Trophoblast cell (in vitro differentiated cells and primary cell): Measurements from ENCODE around the gene NDUFB6.
A peak's percentile ranks its signal among the peaks of the same experiment; 100 is the strongest.

Experiments used
- DNase-seq, 2 donors: peaks; one replicate each; pipeline ENCODE4 v3.0.0-alpha.2; 2016
- H2AFZ ChIP-seq: 2 replicates; pipeline ENCODE4 v1.6.1; 2013; ENCODE audit warnings: low read length, moderate library complexity, mild to moderate bottlenecking; ENCODE audit not compliant: insufficient read depth, poor library complexity
- H2AK5ac ChIP-seq: 2 replicates; pipeline ENCODE4 v1.6.1; 2013; ENCODE audit warnings: mild to moderate bottlenecking, low read length
- H2BK120ac ChIP-seq: 2 replicates; pipeline ENCODE4 v1.6.1; 2013; ENCODE audit warnings: low read length, mild to moderate bottlenecking, moderate library complexity; ENCODE audit not compliant: insufficient read depth, poor library complexity
- H2BK12ac ChIP-seq: 2 replicates; pipeline ENCODE4 v1.6.1; 2013; ENCODE audit warnings: mild to moderate bottlenecking, low read length, moderate library complexity
- H2BK5ac ChIP-seq: 2 replicates; pipeline ENCODE4 v1.6.1; 2013; ENCODE audit warnings: low read length, low read depth, moderate library complexity, mild to moderate bottlenecking; ENCODE audit not compliant: poor library complexity
- H3K14ac ChIP-seq: 2 replicates; pipeline ENCODE4 v1.6.1; 2013; ENCODE audit warnings: mild to moderate bottlenecking, low read length
- H3K18ac ChIP-seq: 2 replicates; pipeline ENCODE4 v1.6.1; 2013; ENCODE audit warnings: mild to moderate bottlenecking, low read length
- H3K23ac ChIP-seq: 2 replicates; pipeline ENCODE4 v1.6.1; 2013; ENCODE audit warnings: low read length
- H3K27ac ChIP-seq: 2 replicates; pipeline ENCODE4 v1.5.1; 2013; ENCODE audit warnings: low read depth, mild to moderate bottlenecking, inconsistent platforms, low read length, moderate library complexity
- H3K27me3 ChIP-seq: 2 replicates; pipeline ENCODE4 v1.6.1; 2013; ENCODE audit warnings: inconsistent platforms, mild to moderate bottlenecking, low read length, moderate library complexity; ENCODE audit not compliant: insufficient read depth
- H3K36me3 ChIP-seq, 2 experiments: 1 replicate in 1 of 2; 2 replicates in 1 of 2; pipeline ENCODE4 v1.6.1; 2013; ENCODE audit warnings: low read length in 2 of 2, mild to moderate bottlenecking in 2 of 2, moderate library complexity in 1 of 2; ENCODE audit not compliant: insufficient read depth in 2 of 2, control insufficient read depth in 1 of 2
- H3K4ac ChIP-seq: 2 replicates; pipeline ENCODE4 v1.6.1; 2013; ENCODE audit warnings: low read depth, mild to moderate bottlenecking, low read length, moderate library complexity
- H3K4me1 ChIP-seq, 2 experiments: 1 replicate in 1 of 2; 2 replicates in 1 of 2; pipeline ENCODE4 v1.6.1; 2013; ENCODE audit warnings: low read length in 2 of 2, mild to moderate bottlenecking in 2 of 2, moderate library complexity in 1 of 2; ENCODE audit not compliant: insufficient read depth in 2 of 2, control insufficient read depth in 1 of 2
- H3K4me2 ChIP-seq: 2 replicates; pipeline ENCODE4 v1.6.1; 2013; ENCODE audit warnings: inconsistent platforms, mild to moderate bottlenecking, low read length, moderate library complexity
- H3K4me3 ChIP-seq: 2 replicates; pipeline ENCODE4 v1.5.1; 2013; ENCODE audit warnings: mild to moderate bottlenecking, low read depth, low read length, inconsistent platforms
- H3K79me1 ChIP-seq: one replicate; pipeline ENCODE4 v1.6.1; 2013; ENCODE audit warnings: low read length
- H3K79me2 ChIP-seq: 2 replicates; pipeline ENCODE4 v1.6.1; 2013; ENCODE audit warnings: low read length, mild to moderate bottlenecking; ENCODE audit not compliant: control insufficient read depth, insufficient read depth, poor library complexity
- H3K9ac ChIP-seq: 2 replicates; pipeline ENCODE4 v1.6.1; 2013; ENCODE audit warnings: mild to moderate bottlenecking, low read length
- H3K9me3 ChIP-seq: 2 replicates; pipeline ENCODE4 v1.6.1; 2013; ENCODE audit warnings: low read depth, mild to moderate bottlenecking, control low read depth, inconsistent platforms, low read length; ENCODE audit not compliant: insufficient read depth
- H4K12ac ChIP-seq: 2 replicates; pipeline ENCODE4 v1.6.1; 2013; ENCODE audit warnings: low read depth, mild to moderate bottlenecking, low read length, moderate library complexity
- H4K8ac ChIP-seq: 2 replicates; pipeline ENCODE4 v1.6.1; 2013; ENCODE audit warnings: low read depth, mild to moderate bottlenecking, low read length, moderate library complexity
- H4K91ac ChIP-seq: one replicate; pipeline ENCODE4 v1.6.1; 2013; ENCODE audit warnings: low read depth, mild to moderate bottlenecking, low read length, moderate library complexity
- WGBS: extraction: QIAGEN DNeasy Blood & Tissue Kit; methylation state at CpG from one replicate; pipeline ENCODE4 v1.1.7; 2013; ENCODE audit warnings: missing lambda C conversion rate; ENCODE audit not compliant: insufficient read length, insufficient coverage; ENCODE audit errors: extremely low coverage; 5-methylcytosine and 5-hydroxymethylcytosine counted together

The NDUFB6 gene

GRCh38 chr9:32577316-32577715 is 4.4 kb upstream of the NDUFB6 start:
- no peak overlapping the region for H3K14ac ChIP-seq
- H2BK120ac ChIP-seq, result no peak overlapping the region
- no peaks in the 10 kb centered on the region for H3K27me3 ChIP-seq
- no peak overlapping the region for H4K8ac ChIP-seq
- H3K79me1 ChIP-seq, result peaks cover 7% of the 10 kb centered on the region
- no peak overlapping the region for H3K4ac ChIP-seq
- WGBS, result no CpG with 5 or more reads among the region's 3 CpGs
- no peak overlapping the region for H2BK5ac ChIP-seq
- no peak overlapping the region for H2BK12ac ChIP-seq
- no peak overlapping the region for H3K9ac ChIP-seq
- no peaks in the 10 kb centered on the region for H3K9me3 ChIP-seq
- H3K23ac ChIP-seq, result no peak overlapping the region
- no peak overlapping the region for H3K27ac ChIP-seq
- H3K4me3 ChIP-seq, result no peak overlapping the region
- H3K18ac ChIP-seq, result no peak overlapping the region
- DNase-seq, result no peak
- H3K36me3 ChIP-seq, result no peaks in the 10 kb centered on the region
- peaks cover 0 to 3% of the 10 kb centered on the region in 2 experiments for H3K4me1 ChIP-seq
- H3K4me2 ChIP-seq, result no peak overlapping the region
- H4K12ac ChIP-seq, result no peak overlapping the region
- no peak overlapping the region for H2AK5ac ChIP-seq
- H2AFZ ChIP-seq, result no peak overlapping the region
- H3K79me2 ChIP-seq, result peaks cover 2% of the 10 kb centered on the region
- no peak overlapping the region for H4K91ac ChIP-seq

DNA sequence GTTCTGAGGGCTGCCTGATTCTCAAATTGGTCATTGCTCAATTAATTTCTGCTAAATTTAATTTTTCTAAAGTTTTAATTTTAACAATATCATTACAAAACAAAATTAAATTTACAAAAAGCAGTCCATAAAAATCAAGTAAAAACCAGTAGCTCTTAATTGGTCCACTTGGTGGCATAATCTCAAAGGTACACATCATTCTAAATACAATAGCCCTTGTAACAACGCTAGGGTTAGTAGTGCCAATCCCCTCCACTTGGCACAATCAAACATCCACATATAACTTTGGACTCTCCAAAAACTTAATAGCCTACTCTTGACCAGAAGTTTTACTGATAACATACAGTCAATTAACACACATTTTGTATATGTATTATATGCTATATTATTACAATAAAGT is 1.9 kb upstream of the NDUFB6 start:
- Histone ChIP-seq H3K9ac (no peak overlapping the region), H2AK5ac (no peak overlapping the region), H4K91ac (no peak overlapping the region), H3K79me2 (peaks cover 2% of the 10 kb centered on the region), H4K8ac (no peak overlapping the region), H3K36me3 (peaks cover 0 to 4% of the 10 kb centered on the region in 2 experiments), H3K4me3 (no peak overlapping the region), H3K27me3 (no peaks in the 10 kb centered on the region), H3K14ac (no peak overlapping the region), H2BK5ac (no peak overlapping the region), H3K23ac (no peak overlapping the region), H3K9me3 (no peaks in the 10 kb centered on the region), H4K12ac (no peak overlapping the region), H2BK12ac (no peak overlapping the region), H3K4me2 (no peak overlapping the region), H3K4me1 (no peaks in the 10 kb centered on the region), H2AFZ (no peak overlapping the region), H3K27ac (no peak overlapping the region), H3K18ac (no peak overlapping the region), H3K4ac (no peak overlapping the region), H2BK120ac (no peak overlapping the region), H3K79me1 (peaks cover 5% of the 10 kb centered on the region)
- WGBS, result no CpG with 5 or more reads among the region's 1 CpG
- no peak for DNase-seq

GRCh38 chr9:32573821-32574220 is 862 bp upstream of the NDUFB6 start:
- H4K8ac ChIP-seq, result no peak overlapping the region
- H3K36me3 ChIP-seq, result peaks cover 0 to 4% of the 10 kb centered on the region in 2 experiments
- H3K27me3 ChIP-seq, result no peaks in the 10 kb centered on the region
- H3K27ac ChIP-seq, result no peak overlapping the region
- no CpG with 5 or more reads among the region's 7 CpGs for WGBS
- H3K23ac ChIP-seq, result no peak overlapping the region
- H2BK5ac ChIP-seq, result no peak overlapping the region
- H3K79me1 ChIP-seq, result peaks cover 5% of the 10 kb centered on the region
- H3K4me2 ChIP-seq, result no peak overlapping the region
- peak overlapping the region; percentile 76 for H2AFZ ChIP-seq
- no peak overlapping the region for H2AK5ac ChIP-seq
- H3K4ac ChIP-seq, result no peak overlapping the region
- H2BK12ac ChIP-seq, result no peak overlapping the region
- H3K14ac ChIP-seq, result no peak overlapping the region
- no peak overlapping the region for H4K12ac ChIP-seq
- H3K18ac ChIP-seq, result no peak overlapping the region
- H3K9ac ChIP-seq, result no peak overlapping the region
- H4K91ac ChIP-seq, result no peak overlapping the region
- H3K4me1 ChIP-seq, result no peaks in the 10 kb centered on the region
- H3K79me2 ChIP-seq, result peaks cover 2% of the 10 kb centered on the region
- DNase-seq, result no peak
- no peak overlapping the region for H3K4me3 ChIP-seq
- H2BK120ac ChIP-seq, result no peak overlapping the region
- H3K9me3 ChIP-seq, result no peaks in the 10 kb centered on the region

GRCh38 chr9:32571969-32572899 is 725 bp downstream of the NDUFB6 start:
- peak overlapping the region; percentile 70 for H3K4me2 ChIP-seq
- peak overlapping the region; percentile 77 for H3K4ac ChIP-seq
- peak overlapping the region; percentile 13 for H3K27ac ChIP-seq
- H3K36me3 ChIP-seq, result peaks cover 2 to 4% of the 10 kb centered on the region in 2 experiments
- WGBS, result no CpG with 5 or more reads among the region's 17 CpGs
- no peak overlapping the region for H2BK5ac ChIP-seq
- H3K79me1 ChIP-seq, result peaks cover 5% of the 10 kb centered on the region
- H2BK12ac ChIP-seq, result no peak overlapping the region
- H2AFZ ChIP-seq, result peak overlapping the region; percentile 99
- peaks cover 2% of the 10 kb centered on the region for H3K79me2 ChIP-seq
- DNase-seq, result peak; percentile 44 to 69
- peak overlapping the region; percentile 77 for H3K9ac ChIP-seq
- no peaks in the 10 kb centered on the region for H3K9me3 ChIP-seq
- H3K18ac ChIP-seq, result no peak overlapping the region
- peak overlapping the region; percentile 97 for H4K8ac ChIP-seq
- no peak overlapping the region for H2AK5ac ChIP-seq
- no peaks in the 10 kb centered on the region for H3K27me3 ChIP-seq
- no peaks in the 10 kb centered on the region for H3K4me1 ChIP-seq
- no peak overlapping the region for H3K14ac ChIP-seq
- H4K12ac ChIP-seq, result peak overlapping the region; percentile 72
- no peak overlapping the region for H3K23ac ChIP-seq
- H4K91ac ChIP-seq, result peak overlapping the region; percentile 73
- H3K4me3 ChIP-seq, result peak overlapping the region; percentile 85
- peak overlapping the region; percentile 53 for H2BK120ac ChIP-seq
